K562 (cell line): ENCODE results near the gene CERS6. TPM values are rescaled to one million over a fixed set of nuclear protein-coding genes. Genes with fewer than 3 reads are reported as not detected.

Experiments used
- ATAC-seq: fragments of 200-7000 bp; cut with Tn5 transposase; 3 replicates; pipeline ENCODE4 v1.9.1; 2020; ENCODE audit warnings: moderate library complexity
- BruUV-seq: library from RNA; stranded (reverse); fragments of 400-500 nt; replicated peaks from 2 replicates; lab custom pipeline; 2021; lab: Mats Ljungman, UMichigan
- CTCF ChIA-PET: fragments of 300-600 bp; formaldehyde crosslinking; extraction: SDS; loops from one replicate; lab custom pipeline; 2021; ENCODE audit warnings: low intra/inter-chr PET ratio; lab: Yijun Ruan, JAX
- POLR2A ChIA-PET: fragments of 300-600, 350-650 bp; sonication (Branson Sonifier 250); formaldehyde crosslinking; extraction: SDS; loops from one replicate; lab custom pipeline; 2021; ENCODE audit warnings: antibody characterized with exemption, inconsistent platforms; lab: Yijun Ruan, JAX
- DNase-seq, 4 experiments: peaks; one replicate each; pipeline versions ENCODE4 v3.0.0 to v3.0.0-alpha.2; 2011 to 2018; ENCODE audit warnings: low spot score in 3 of 4, mixed read lengths in 3 of 4; ENCODE audit errors: extremely low read depth in 1 of 4
- FAIRE-seq: peaks from 2 replicates; lab custom pipeline; 2011; peaks lifted over from hg19 to GRCh38; lab: Jason Lieb, UNC
- H2AFZ ChIP-seq: 2 replicates; pipeline ENCODE4 v1.6.0; 2011; ENCODE audit warnings: low read depth, low read length, control low read depth, inconsistent platforms
- H3K27ac ChIP-seq: fragments of 200-600 bp; 3 replicates; pipeline ENCODE4 v1.8.0; 2011; ENCODE audit warnings: low read depth, mild to moderate bottlenecking, control low read depth, inconsistent platforms, low read length, moderate library complexity, mixed read lengths; ENCODE audit errors: extremely low read depth
- H3K27me3 ChIP-seq, 2 experiments: fragments of 300-600 bp in 1 of 2; 2 replicates in 1 of 2; 3 replicates in 1 of 2; pipeline versions ENCODE4 v1.6.0 to v1.8.0; 2011; ENCODE audit warnings: inconsistent platforms in 2 of 2, low read length in 2 of 2, mild to moderate bottlenecking in 1 of 2, mixed read lengths in 1 of 2, moderate library complexity in 1 of 2; ENCODE audit not compliant: control insufficient read depth in 2 of 2, insufficient read depth in 2 of 2
- H3K36me3 ChIP-seq: fragments of 300-600 bp; 3 replicates; pipeline ENCODE4 v1.8.0; 2011; ENCODE audit warnings: mild to moderate bottlenecking, low read length, inconsistent platforms; ENCODE audit not compliant: control insufficient read depth, insufficient read depth
- H3K4me1 ChIP-seq, 2 experiments: fragments of 200-600 bp in 1 of 2; replicated peaks in 1 of 2; 2 replicates in 1 of 2; 3 replicates in 1 of 2; pipeline versions ENCODE4 v1.5.1 to v1.8.0; 2011; ENCODE audit warnings: inconsistent platforms in 2 of 2, low read length in 2 of 2, mild to moderate bottlenecking in 1 of 2, mixed read lengths in 1 of 2, moderate library complexity in 1 of 2; ENCODE audit not compliant: control insufficient read depth in 2 of 2, insufficient read depth in 2 of 2
- H3K4me2 ChIP-seq: 2 replicates; pipeline ENCODE4 v1.6.1; 2011; ENCODE audit warnings: low read length, control low read depth, inconsistent platforms, mixed read lengths; ENCODE audit not compliant: insufficient read depth
- H3K4me3 ChIP-seq: fragments of 200-600 bp; sonication (generic), shearing (Covaris generic); 2 replicates; pipeline ENCODE4 v1.5.1; 2016; ENCODE audit warnings: control low read depth, inconsistent platforms
- H3K79me2 ChIP-seq: fragments of 200-600 bp; 3 replicates; pipeline ENCODE4 v1.8.0; 2011; ENCODE audit warnings: low read length, inconsistent platforms; ENCODE audit not compliant: control insufficient read depth, insufficient read depth
- H3K9ac ChIP-seq, 2 experiments: 2 replicates each; pipeline versions ENCODE4 v1.6.0 to v1.6.1; 2011; ENCODE audit warnings: low read depth in 2 of 2, low read length in 2 of 2, control low read depth in 1 of 2, inconsistent platforms in 1 of 2, mild to moderate bottlenecking in 1 of 2, mixed read lengths in 1 of 2; ENCODE audit not compliant: insufficient read depth in 1 of 2
- H3K9me1 ChIP-seq: one replicate; pipeline ENCODE4 v1.6.0; 2011; ENCODE audit warnings: inconsistent platforms, mild to moderate bottlenecking, low read length, moderate library complexity; ENCODE audit not compliant: control insufficient read depth, insufficient read depth
- H3K9me3 ChIP-seq: replicated peaks from 2 replicates; pipeline ENCODE4 v1.5.1; 2011; ENCODE audit warnings: low read depth, low read length, inconsistent platforms; ENCODE audit not compliant: control insufficient read depth, insufficient read depth
- H4K20me1 ChIP-seq: replicated peaks from 2 replicates; pipeline ENCODE4 v1.6.1; 2011; ENCODE audit warnings: low read length, inconsistent platforms, mixed read lengths; ENCODE audit not compliant: control insufficient read depth, insufficient read depth
- BMI1 ChIP-seq: fragments of 150-350 bp; IDR thresholded peaks from 2 replicates; pipeline ENCODE4 v1.6.1; 2014; ENCODE audit warnings: low read length
- CHCHD3 ChIP-seq: fragments of 250-450 bp; sonication (Bioruptor Pico); IDR thresholded peaks from 2 replicates; pipeline ENCODE4 v2.1.2; 2022; ENCODE audit warnings: mild to moderate bottlenecking
- SIN3B ChIP-seq: fragments of 450-650 bp; IDR thresholded peaks from 2 replicates; pipeline ENCODE4 v1.6.1; 2017; ENCODE audit warnings: low read depth, mild to moderate bottlenecking, moderate library complexity
- SMC3 ChIP-seq: conservative IDR thresholded peaks from 2 replicates; pipeline ENCODE4 v1.6.1; 2011; ENCODE audit warnings: low read depth, low read length, improper control_type of control experiment; ENCODE audit not compliant: insufficient read depth
- TRIM28 ChIP-seq: fragments of 450-650 bp; IDR thresholded peaks from 2 replicates; pipeline ENCODE4 v1.6.1; 2017
- XRCC5 ChIP-seq: fragments of 200-400 bp; formaldehyde crosslinking; IDR thresholded peaks from 2 replicates; pipeline ENCODE4 v1.6.1; 2017; ENCODE audit warnings: low read depth, mild to moderate bottlenecking, low read length
- ZFPM2 ChIP-seq: fragments of 250-450 bp; sonication (Bioruptor Pico); IDR thresholded peaks from 2 replicates; pipeline ENCODE4 v1.5.1; 2022; ENCODE audit warnings: mild to moderate bottlenecking
- WGBS: fragments of 100-300 bp; shearing (Covaris generic); methylation state at CpG from one replicate; pipeline ENCODE4 v1.1.6; 2016; ENCODE audit warnings: low coverage, mixed read lengths; ENCODE audit not compliant: insufficient coverage; ENCODE audit errors: missing lambda C conversion rate; 5-methylcytosine and 5-hydroxymethylcytosine counted together
- in situ Hi-C: fragments of 300-500 bp; cut with MboI; formaldehyde crosslinking; loops from 4 replicates; pipeline ENCODE4 v1.15.0; 2018; ENCODE audit warnings: inconsistent platforms, mixed read lengths
- intact Hi-C: fragments of 100-400 bp; cut with micrococcal nuclease; formaldehyde crosslinking; loops from 2 replicates; pipeline ENCODE4 v1.14.2; 2022
- polyA plus RNA-seq, 8 experiments: library from polyadenylated mRNA; depleted of rRNA in 4 of 8; stranded (reverse) in 5 of 8; unstranded in 3 of 8; fragments of >200 nt; fragmentation: Nextera tagmentation in 2 of 8; fragmentation: Illumina TruSeq in 1 of 8; extraction: Ambion mirVana in 2 of 8; extraction: Trizol in 1 of 8; gene quantifications; 2 replicates each; pipeline versions ENCODE4 v1.2.1 to v1.2.3, GENCODE V29; 2011 to 2014; ENCODE audit warnings: inconsistent platforms in 1 of 8, missing spikeins in 1 of 8
- total RNA-seq, 7 experiments: library from RNA; depleted of rRNA in 6 of 7; stranded (reverse); fragments of >200 nt in 6 of 7; fragmentation: Illumina TruSeq in 2 of 7; extraction: Trizol in 2 of 7; gene quantifications; 2 replicates each; pipeline versions ENCODE4 v1.2.1 to v1.2.3, GENCODE V29; 2011 to 2021; ENCODE audit warnings: low replicate concordance in 1 of 7
- TF ChIP-seq, protein P1 (sequence below): sonication (generic); formaldehyde crosslinking; IDR thresholded peaks from 2 replicates; pipeline ENCODE4 v1.8.0; 2022; ENCODE audit warnings: missing genetic modification reagents, mild to moderate bottlenecking, borderline replicate concordance
- TF ChIP-seq, protein P2 (sequence below): fragments of 200-400 bp; formaldehyde crosslinking; IDR thresholded peaks from 2 replicates; pipeline ENCODE4 v1.6.1; 2017; ENCODE audit warnings: mild to moderate bottlenecking, low read depth, low read length, moderate library complexity
- TF ChIP-seq, protein P3 (sequence below): fragments of 450-650 bp; IDR thresholded peaks from 2 replicates; pipeline ENCODE4 v1.6.1; 2016

The CERS6 gene
- total and polyA plus RNA-seq, 9 of the 15 experiments (the other 6 are each of a cell fraction or from before 2014, with no cell fraction given): 1.6 to 13.6 (median 11.4) TPM

DNA sequence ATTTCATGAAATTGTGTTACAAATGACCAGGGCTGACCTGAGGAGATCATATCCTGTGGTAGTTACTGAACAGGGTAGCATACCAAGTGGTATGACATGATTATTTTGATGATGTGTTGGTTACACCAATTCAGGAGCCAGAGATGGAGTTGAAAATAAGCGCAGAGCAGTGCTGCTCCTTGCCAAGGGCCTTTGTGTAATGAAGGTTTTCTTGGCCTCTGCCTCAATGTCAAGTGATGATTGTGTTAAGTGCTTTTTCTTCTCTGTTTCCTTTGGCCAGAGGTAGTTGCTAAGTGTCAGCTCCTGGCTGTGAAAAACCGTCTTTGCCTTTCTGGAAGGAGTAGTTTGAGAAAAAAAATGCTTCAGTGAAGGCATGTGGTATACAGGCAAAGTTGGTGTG is 131.2 kb downstream of the CERS6 start:
- H2AFZ ChIP-seq: no peak overlapping the region
- H3K36me3 ChIP-seq: no peaks in the 10 kb centered on the region
- H3K27ac ChIP-seq: no peak overlapping the region
- no peak overlapping the region for H3K4me3 ChIP-seq
- ATAC-seq (no peak), DNase-seq (no peak), FAIRE-seq (no peak)
- in situ Hi-C loops (no loop called here), intact Hi-C loops (no loop called here)
- no peaks in the 10 kb centered on the region for H3K9me1 ChIP-seq
- peaks cover 0 to 3% of the 10 kb centered on the region in 2 experiments; a peak in 1 of 5 replicates for H3K27me3 ChIP-seq
- no peak overlapping the region for H3K9ac ChIP-seq
- ChIA-PET POLR2A (no interaction called here), CTCF (no interaction called here)
- H3K79me2 ChIP-seq: no peaks in the 10 kb centered on the region
- BruUV-seq: no TSS peak
- WGBS: 53% methylated on average over 2 of the region's 2 CpGs
- H3K9me3 ChIP-seq: no peaks in the 10 kb centered on the region
- H3K4me2 ChIP-seq: no peak overlapping the region
- no peaks in the 10 kb centered on the region for H4K20me1 ChIP-seq
- H3K4me1 ChIP-seq: peaks cover 0 to 6% of the 10 kb centered on the region in 2 experiments; a peak in 3 of 5 replicates
- no peak for TF ChIP-seq TRIM28
- no peak for TF ChIP-seq XRCC5
- no peak for TF ChIP-seq SMC3
- TF ChIP-seq ZFPM2 (CRISPR knock-in tag): no peak
- no peak for TF ChIP-seq SIN3B
- no peak for TF ChIP-seq BMI1
- TF ChIP-seq, protein P1, sequence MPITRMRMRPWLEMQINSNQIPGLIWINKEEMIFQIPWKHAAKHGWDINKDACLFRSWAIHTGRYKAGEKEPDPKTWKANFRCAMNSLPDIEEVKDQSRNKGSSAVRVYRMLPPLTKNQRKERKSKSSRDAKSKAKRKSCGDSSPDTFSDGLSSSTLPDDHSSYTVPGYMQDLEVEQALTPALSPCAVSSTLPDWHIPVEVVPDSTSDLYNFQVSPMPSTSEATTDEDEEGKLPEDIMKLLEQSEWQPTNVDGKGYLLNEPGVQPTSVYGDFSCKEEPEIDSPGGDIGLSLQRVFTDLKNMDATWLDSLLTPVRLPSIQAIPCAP (CRISPR knock-in tag): no peak
- no peak for TF ChIP-seq CHCHD3 (CRISPR knock-in tag)
- TF ChIP-seq, protein P2, sequence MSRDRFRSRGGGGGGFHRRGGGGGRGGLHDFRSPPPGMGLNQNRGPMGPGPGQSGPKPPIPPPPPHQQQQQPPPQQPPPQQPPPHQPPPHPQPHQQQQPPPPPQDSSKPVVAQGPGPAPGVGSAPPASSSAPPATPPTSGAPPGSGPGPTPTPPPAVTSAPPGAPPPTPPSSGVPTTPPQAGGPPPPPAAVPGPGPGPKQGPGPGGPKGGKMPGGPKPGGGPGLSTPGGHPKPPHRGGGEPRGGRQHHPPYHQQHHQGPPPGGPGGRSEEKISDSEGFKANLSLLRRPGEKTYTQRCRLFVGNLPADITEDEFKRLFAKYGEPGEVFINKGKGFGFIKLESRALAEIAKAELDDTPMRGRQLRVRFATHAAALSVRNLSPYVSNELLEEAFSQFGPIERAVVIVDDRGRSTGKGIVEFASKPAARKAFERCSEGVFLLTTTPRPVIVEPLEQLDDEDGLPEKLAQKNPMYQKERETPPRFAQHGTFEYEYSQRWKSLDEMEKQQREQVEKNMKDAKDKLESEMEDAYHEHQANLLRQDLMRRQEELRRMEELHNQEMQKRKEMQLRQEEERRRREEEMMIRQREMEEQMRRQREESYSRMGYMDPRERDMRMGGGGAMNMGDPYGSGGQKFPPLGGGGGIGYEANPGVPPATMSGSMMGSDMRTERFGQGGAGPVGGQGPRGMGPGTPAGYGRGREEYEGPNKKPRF: no peak
- TF ChIP-seq, protein P3, sequence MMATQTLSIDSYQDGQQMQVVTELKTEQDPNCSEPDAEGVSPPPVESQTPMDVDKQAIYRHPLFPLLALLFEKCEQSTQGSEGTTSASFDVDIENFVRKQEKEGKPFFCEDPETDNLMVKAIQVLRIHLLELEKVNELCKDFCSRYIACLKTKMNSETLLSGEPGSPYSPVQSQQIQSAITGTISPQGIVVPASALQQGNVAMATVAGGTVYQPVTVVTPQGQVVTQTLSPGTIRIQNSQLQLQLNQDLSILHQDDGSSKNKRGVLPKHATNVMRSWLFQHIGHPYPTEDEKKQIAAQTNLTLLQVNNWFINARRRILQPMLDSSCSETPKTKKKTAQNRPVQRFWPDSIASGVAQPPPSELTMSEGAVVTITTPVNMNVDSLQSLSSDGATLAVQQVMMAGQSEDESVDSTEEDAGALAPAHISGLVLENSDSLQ: no peak
